GM08714 (cell line): ENCODE data around the gene UFSP2.

ENCODE experiments used
- H3K4me3 ChIP-seq: fragments of 200-500 bp; sonication (Bioruptor generic); 2 replicates; pipeline ENCODE4 v1.5.1; 2014; ENCODE audit warnings: mild to moderate bottlenecking, low read length, inconsistent platforms
- ZNF274 ChIP-seq: IDR thresholded peaks from 2 replicates; pipeline ENCODE4 v1.6.1; 2012; ENCODE audit warnings: mild to moderate bottlenecking, low read depth, low read length

Gene UFSP2

DNA sequence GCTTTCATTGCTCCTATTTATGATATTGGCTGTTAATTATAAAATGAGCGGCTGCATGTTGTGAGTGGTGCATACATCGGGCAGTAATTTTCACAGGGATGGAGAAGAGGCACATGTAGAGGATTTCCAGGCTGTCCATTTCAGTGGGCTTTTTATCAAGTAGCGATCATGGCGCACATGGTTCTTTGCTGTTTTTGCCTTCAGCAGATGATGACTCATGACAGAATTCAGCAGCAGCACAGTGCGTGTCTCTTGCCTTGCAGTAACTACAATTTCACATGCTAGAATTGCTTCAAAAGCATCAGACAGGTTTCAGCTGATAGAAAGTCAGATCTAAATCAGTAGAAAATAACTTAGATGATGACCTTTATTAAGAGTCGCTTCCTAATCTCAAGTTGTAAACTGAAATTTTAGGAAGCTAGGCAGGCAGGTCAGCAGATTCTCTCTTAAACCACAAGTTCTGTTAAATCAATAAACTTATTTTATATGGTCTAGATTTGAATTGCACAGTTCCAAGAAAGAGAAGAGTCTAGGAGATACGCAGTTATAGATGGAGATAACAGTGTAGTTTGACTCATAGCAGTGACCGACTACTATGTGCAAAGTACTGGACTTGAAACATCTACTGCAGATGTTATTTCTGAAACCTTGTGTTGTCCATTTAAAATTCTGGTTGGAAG is 65.9 kb downstream of the UFSP2 start:
- H3K4me3 ChIP-seq = no peak overlapping the region
- no peak for TF ChIP-seq ZNF274

GRCh38 chr4:185358959-185359358 is 66.8 kb downstream of the UFSP2 start:
- no peak overlapping the region for H3K4me3 ChIP-seq
- no peak for TF ChIP-seq ZNF274

GRCh38 chr4:185358514-185358913 is 67.2 kb downstream of the UFSP2 start:
- H3K4me3 ChIP-seq = no peak overlapping the region
- no peak for TF ChIP-seq ZNF274

DNA sequence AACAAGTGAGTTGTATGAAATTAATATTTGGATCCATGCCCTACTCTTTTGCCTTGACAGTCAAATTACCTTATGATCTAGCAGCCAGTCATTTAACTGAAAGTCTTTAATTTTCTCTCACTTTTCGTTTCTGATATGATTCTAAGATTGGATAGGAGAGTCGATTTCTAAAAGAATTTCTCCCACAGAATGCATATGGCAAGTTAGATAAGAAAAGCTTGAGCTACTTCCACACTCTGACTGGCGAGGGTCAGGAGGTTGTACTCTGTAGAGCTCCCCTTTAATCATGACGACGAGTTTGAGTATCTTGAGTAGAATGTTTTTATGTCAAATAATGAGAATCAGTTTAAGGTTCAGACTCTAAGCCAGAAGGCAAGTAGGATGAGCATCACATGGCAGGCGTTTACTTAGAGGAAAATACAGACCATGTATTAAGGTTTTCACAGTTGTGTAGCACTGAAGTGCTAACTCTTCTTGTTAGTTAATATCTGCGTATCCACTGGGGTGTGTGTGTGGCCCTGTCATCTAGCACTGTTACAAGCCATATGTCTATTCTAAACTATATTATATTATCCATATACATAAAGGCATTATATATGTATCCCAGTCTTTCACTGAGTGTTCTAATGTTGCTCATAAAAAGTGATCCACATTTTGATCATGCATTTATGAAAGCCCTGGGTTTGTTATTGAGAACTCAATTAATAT is 67.9 kb downstream of the UFSP2 start:
- no peak for TF ChIP-seq ZNF274
- no peak overlapping the region for H3K4me3 ChIP-seq

DNA sequence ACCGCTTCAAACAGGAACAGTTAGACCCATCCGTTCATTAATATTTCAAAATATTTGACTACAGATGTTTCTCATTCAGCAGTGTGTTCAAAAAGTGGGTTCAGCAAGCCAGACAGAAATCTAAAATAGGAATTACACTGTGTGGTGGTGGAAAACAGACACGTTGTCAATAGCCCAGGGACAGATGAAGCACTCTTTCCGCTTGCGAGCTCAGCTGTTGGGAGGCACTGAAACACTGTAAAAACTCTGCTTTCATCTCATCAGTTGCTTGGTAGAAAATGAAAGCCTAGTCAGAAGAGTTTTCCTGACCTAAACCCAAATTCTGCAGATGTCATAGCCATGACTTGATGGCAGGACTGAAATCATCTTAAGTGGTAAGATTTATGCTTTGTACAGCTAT is 68.6 kb downstream of the UFSP2 start:
- no peak overlapping the region for H3K4me3 ChIP-seq
- no peak for TF ChIP-seq ZNF274

GRCh38 chr4:185352741-185353140 is 73.0 kb downstream of the UFSP2 start:
- no peak for TF ChIP-seq ZNF274

DNA sequence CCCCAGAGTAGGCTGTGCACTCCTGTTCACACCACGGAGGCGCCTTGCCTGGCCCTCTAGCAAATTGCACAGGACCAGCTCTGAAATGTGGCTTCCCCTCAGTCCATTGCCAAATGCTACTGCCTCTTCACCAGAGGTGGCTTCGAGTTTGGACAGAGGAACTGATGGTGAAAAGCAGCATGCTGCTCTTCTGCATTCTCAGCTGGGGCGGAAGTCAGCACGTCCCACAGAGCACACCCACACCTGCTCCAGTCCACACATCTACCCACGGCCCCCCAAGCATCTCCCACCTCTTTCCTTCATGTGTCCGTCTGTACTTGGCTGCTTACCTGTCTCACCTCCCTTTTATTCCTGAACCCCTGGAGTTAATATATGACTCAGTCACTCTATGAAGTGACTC is 73.6 kb downstream of the UFSP2 start:
- no peak for TF ChIP-seq ZNF274
- no peak overlapping the region for H3K4me3 ChIP-seq

More at GRCh38 chr4:185352741-185353140, 73.0 kb downstream of the UFSP2 start:
- no peak overlapping the region for H3K4me3 ChIP-seq

DNA sequence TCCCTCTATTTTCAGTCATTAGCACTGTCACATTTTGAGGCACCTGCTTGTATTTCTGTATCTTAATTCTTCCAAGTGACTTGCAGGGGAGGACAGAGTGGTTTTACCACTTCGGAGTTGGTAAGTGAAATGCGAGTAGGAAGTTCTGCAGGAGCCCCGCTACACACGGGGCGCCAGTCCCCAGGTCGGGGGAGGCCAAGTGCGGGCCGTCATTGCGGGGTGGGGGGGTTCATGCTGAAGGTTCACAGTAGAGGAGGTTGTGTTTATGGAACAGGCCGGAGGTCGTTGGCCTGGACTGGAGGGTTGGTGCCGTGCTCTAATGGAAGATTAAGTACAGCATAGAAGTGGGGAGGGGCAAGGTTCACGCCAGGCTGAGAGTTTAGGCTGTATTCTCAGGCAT is 74.1 kb downstream of the UFSP2 start:
- no peak for TF ChIP-seq ZNF274
- H3K4me3 ChIP-seq = no peak overlapping the region
